HL-60 (cell line): Measurements from ENCODE around the gene DDIT4L.

Experiments
- GABPA ChIP-seq: IDR thresholded peaks from 2 replicates; pipeline ENCODE4 v1.6.1; 2012; ENCODE audit warnings: low read depth
- POLR2AphosphoS5 ChIP-seq: IDR thresholded peaks from 2 replicates; pipeline ENCODE4 v1.6.1; 2012; ENCODE audit warnings: low read depth
- TF ChIP-seq, protein P1 (sequence below): IDR thresholded peaks from one replicate; pipeline ENCODE4 v1.5.1; 2011; ENCODE audit warnings: low read length, control low read depth, inconsistent platforms; ENCODE audit not compliant: insufficient read depth

DNA sequence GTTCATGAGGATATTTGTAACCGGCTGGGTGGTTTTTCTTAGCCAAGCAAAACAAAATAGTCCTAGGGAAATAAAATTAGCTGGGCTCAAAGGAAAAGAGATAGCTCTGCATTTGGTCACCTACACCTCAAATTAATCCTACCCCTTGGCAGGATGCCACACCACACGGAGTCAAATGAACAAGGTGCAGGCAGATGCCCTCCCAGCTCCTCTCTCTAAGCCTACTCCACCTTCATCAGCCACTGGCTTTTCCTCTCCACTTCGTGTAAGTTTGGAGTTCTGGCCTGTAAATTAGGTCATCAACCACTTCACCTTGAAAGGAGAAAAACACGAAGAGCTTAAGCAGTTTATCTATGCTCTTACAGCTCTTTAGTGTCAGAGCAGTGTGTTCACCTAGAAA, 1.4 kb downstream of the DDIT4L start:
- TF ChIP-seq, protein P1, sequence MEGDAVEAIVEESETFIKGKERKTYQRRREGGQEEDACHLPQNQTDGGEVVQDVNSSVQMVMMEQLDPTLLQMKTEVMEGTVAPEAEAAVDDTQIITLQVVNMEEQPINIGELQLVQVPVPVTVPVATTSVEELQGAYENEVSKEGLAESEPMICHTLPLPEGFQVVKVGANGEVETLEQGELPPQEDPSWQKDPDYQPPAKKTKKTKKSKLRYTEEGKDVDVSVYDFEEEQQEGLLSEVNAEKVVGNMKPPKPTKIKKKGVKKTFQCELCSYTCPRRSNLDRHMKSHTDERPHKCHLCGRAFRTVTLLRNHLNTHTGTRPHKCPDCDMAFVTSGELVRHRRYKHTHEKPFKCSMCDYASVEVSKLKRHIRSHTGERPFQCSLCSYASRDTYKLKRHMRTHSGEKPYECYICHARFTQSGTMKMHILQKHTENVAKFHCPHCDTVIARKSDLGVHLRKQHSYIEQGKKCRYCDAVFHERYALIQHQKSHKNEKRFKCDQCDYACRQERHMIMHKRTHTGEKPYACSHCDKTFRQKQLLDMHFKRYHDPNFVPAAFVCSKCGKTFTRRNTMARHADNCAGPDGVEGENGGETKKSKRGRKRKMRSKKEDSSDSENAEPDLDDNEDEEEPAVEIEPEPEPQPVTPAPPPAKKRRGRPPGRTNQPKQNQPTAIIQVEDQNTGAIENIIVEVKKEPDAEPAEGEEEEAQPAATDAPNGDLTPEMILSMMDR: no peak
- TF ChIP-seq POLR2AphosphoS5 (no peak), GABPA (no peak)
